Measurements from ENCODE around the gene RASGEF1B. TPM values are rescaled to one million over a fixed set of nuclear protein-coding genes. Genes with fewer than 3 reads are reported as not detected.

Gene RASGEF1B
- total RNA-seq, 4 donors from 2014 or later, result 9.1 to 18.9 (median 13.9) TPM

DNA sequence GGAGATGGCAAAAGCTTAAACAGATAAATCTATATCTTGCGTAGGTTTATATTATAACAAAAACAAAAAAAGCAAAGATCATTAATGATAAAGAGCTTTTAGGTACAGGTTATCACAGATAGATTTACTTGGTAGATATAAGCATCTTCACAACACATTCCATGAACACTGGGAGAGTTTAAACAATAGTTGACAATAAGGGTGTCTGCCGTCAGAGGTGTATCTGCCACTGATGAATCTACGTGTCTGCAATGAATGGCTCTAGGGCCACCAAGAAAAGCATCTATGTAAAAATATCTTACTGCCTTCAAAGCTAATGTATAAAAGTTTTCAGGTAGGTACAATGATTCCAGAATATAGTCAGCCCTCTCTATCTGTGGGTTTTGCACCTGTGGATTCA, 43.7 kb downstream of the RASGEF1B start:
- H3K4me3 ChIP-seq, result no peak overlapping the region
- DNase-seq, result no peak
- H3K9me3 ChIP-seq, result no peaks in the 10 kb centered on the region
- no peaks in the 10 kb centered on the region for H3K27me3 ChIP-seq
- TF ChIP-seq POLR2A (IDR thresholded peaks at IDR 0.05), result no peak
- TF ChIP-seq, protein P1, sequence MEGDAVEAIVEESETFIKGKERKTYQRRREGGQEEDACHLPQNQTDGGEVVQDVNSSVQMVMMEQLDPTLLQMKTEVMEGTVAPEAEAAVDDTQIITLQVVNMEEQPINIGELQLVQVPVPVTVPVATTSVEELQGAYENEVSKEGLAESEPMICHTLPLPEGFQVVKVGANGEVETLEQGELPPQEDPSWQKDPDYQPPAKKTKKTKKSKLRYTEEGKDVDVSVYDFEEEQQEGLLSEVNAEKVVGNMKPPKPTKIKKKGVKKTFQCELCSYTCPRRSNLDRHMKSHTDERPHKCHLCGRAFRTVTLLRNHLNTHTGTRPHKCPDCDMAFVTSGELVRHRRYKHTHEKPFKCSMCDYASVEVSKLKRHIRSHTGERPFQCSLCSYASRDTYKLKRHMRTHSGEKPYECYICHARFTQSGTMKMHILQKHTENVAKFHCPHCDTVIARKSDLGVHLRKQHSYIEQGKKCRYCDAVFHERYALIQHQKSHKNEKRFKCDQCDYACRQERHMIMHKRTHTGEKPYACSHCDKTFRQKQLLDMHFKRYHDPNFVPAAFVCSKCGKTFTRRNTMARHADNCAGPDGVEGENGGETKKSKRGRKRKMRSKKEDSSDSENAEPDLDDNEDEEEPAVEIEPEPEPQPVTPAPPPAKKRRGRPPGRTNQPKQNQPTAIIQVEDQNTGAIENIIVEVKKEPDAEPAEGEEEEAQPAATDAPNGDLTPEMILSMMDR (IDR thresholded peaks at IDR 0.05), result no peak
- H3K27ac ChIP-seq, result no peak overlapping the region
- peaks cover 0 to 40% (median 0%) of the 10 kb centered on the region in 3 donors for H3K4me1 ChIP-seq
- WGBS, 2 donors, result 35 to 46% methylated on average over 3 of the region's 3 CpGs
- intact Hi-C loops (cut with DNase I), result no loop called here
- peaks cover 0 to 52% (median 0%) of the 10 kb centered on the region in 3 donors for H3K36me3 ChIP-seq

DNA sequence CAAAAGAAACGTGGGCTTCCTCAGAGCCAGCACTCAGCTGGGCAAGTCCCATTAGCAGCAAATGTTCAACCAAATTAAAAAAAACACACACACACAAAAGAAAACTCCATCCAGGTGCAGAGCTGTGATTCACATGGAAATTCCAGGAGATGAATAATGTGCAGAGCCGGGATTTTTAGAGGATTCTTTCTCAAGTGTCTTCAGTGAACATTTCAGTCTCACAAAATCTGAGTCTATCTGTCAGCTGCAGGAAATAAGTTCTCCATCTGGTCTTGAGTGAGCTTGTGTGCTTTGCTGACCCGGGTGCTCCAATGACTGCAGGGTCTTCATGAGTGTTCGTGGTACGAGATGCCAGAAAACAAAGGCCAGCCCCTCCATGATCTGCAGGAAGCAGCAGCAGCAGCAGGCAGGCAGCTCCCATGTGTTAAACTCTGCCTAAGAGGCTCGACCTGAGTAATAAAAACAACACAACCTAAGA, 44.3 kb downstream of the RASGEF1B start:
- intact Hi-C loops (cut with DNase I), result no loop called here
- no peak for DNase-seq
- Histone ChIP-seq H3K27ac (no peak overlapping the region), H3K36me3 (peaks cover 0 to 48% (median 0%) of the 10 kb centered on the region in 3 donors), H3K9me3 (no peaks in the 10 kb centered on the region), H3K4me3 (no peak overlapping the region), H3K27me3 (no peaks in the 10 kb centered on the region), H3K4me1 (peaks cover 0 to 42% (median 0%) of the 10 kb centered on the region in 3 donors)
- TF ChIP-seq POLR2A (IDR thresholded peaks at IDR 0.05), result no peak
- TF ChIP-seq, protein P1 (IDR thresholded peaks at IDR 0.05), result no peak
- WGBS, 2 donors, result 19 to 28% methylated on average over 3 to 5 of the region's 6 CpGs

DNA sequence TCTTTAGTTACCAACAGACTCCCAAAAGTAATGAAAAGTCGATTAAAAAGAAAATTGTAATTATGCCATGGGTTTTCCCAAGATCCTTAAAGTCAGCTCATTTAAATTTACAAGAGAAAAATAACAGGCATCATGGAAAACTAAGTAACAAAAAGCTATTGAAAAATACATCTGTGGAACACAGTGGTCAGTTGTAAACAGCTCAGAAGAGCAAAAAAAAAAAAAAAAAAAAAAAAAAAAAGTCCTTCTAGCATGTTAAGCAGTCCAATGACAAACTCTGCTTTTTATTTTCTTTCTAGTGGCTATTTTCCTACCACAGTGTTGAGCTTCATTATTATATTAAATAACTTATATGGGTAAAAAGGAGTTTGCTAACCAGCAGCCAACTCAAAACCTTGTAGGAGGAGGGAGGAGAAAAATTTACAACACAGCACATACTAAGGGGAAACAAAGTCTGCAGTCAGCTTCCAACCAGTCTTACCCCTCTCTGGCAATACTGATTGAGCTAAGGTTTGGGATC, 44.9 kb downstream of the RASGEF1B start:
- Histone ChIP-seq H3K27ac (no peak overlapping the region), H3K4me3 (no peak overlapping the region), H3K36me3 (peaks cover 0 to 43% (median 0%) of the 10 kb centered on the region in 3 donors), H3K9me3 (no peaks in the 10 kb centered on the region), H3K4me1 (peaks cover 0 to 45% (median 4%) of the 10 kb centered on the region in 3 donors), H3K27me3 (no peaks in the 10 kb centered on the region)
- WGBS, 2 donors, result 63 to 64% methylated on average over 1 of the region's 1 CpG
- no peak for DNase-seq
- intact Hi-C loops (cut with DNase I), result no loop called here
- TF ChIP-seq, protein P1 (IDR thresholded peaks at IDR 0.05), result no peak
- no peak for TF ChIP-seq POLR2A (IDR thresholded peaks at IDR 0.05)

DNA sequence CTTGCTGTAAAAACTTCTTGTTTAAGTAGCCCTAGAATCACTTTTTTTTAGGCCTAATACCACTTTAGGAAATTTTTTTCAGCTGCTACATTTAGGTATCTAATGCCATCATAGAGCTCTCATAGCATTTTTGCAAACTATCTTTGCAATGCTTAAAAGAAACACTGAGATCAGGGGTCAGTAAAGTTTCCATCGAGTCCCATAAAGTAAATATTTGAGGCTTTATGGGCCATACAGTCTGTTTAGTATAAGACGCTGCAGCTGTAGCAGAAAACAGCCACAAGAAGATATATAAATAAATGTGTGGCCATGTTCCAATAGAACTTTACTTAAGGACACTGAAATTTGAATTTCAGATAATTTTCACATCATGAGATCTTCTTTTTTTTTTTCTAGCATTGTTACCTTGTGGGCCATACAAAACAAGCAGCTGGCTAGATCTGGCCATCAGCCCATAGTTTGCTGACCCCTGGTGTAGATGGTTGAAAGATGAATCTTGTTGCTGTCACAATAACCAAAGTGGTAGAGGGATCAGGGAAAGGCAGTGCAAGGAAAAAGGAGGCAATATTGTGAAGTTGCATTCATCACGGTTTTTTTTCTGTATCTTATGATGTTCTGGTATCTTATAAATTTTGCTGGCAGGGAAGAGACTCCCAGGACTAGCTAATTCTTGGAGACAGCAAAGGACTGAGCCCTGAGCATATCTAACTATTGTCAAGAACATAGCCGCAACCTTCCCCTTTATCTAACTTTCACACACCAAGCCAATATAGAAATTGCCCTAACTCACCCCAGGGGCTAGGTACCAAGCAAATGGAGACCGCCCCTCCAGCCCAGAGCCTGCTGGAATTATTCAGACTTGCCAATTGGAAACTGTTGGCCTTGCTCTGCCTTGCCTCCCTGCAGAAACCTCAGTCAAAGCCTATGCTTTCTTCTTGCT, 46.6 kb downstream of the RASGEF1B start:
- TF ChIP-seq, protein P1 (IDR thresholded peaks at IDR 0.05), result no peak
- TF ChIP-seq POLR2A (IDR thresholded peaks at IDR 0.05), result no peak
- 63 to 78% methylated on average over 4 to 5 of the region's 5 CpGs for WGBS, 2 donors
- H3K4me3 ChIP-seq, result no peak overlapping the region
- intact Hi-C loops (cut with DNase I), result no loop called here
- no peak for DNase-seq
- H3K9me3 ChIP-seq, result no peaks in the 10 kb centered on the region
- no peaks in the 10 kb centered on the region for H3K27me3 ChIP-seq
- peak overlapping the region in 2 of 4 donors; percentile 3 to 53 for H3K27ac ChIP-seq
- H3K4me1 ChIP-seq, result peaks cover 0 to 57% (median 7%) of the 10 kb centered on the region in 3 donors
- peaks cover 0 to 27% (median 0%) of the 10 kb centered on the region in 3 donors for H3K36me3 ChIP-seq

DNA sequence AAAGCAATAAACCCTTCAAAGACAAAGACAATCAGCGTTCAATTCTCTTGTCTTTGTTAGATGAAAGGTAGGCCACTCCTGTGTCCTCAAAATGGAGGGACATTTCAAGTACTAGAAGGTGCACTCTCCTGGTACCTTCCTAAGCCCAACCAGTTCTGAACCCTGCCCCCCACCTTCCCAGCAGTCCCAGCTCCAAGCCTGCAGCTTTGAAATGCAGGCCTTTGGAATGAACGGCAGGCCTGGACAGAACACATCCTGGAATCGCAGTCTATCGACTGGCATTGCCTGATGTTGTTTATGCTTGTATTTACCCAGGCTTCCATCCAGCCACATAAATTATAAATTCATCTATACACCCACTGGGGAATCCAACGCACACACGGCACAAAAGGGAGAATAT, 47.4 kb downstream of the RASGEF1B start:
- Histone ChIP-seq H3K27ac (peak overlapping the region in 3 of 4 donors; percentile 19 to 53 (median 26)), H3K27me3 (no peaks in the 10 kb centered on the region), H3K36me3 (peaks cover 0 to 19% (median 0%) of the 10 kb centered on the region in 3 donors), H3K4me1 (peaks cover 0 to 57% (median 7%) of the 10 kb centered on the region in 3 donors), H3K4me3 (no peak overlapping the region), H3K9me3 (no peaks in the 10 kb centered on the region)
- no peak for TF ChIP-seq POLR2A (IDR thresholded peaks at IDR 0.05)
- TF ChIP-seq, protein P1 (IDR thresholded peaks at IDR 0.05), result no peak
- DNase-seq, result no peak
- 28 to 48% methylated on average over 4 to 6 of the region's 6 CpGs for WGBS, 2 donors
- intact Hi-C loops (cut with DNase I), result no loop called here

Measured in esophagus squamous epithelium (tissue), 5 donors.